GM21447 (cell line): ENCODE measurements around the gene IGLON5.

Experiments
- ATAC-seq: cut with Tn5 transposase; IDR thresholded peaks from one replicate; pipeline ENCODE4 v1.9.1; 2021; ENCODE audit not compliant: unreplicated experiment

IGLON5 gene

DNA sequence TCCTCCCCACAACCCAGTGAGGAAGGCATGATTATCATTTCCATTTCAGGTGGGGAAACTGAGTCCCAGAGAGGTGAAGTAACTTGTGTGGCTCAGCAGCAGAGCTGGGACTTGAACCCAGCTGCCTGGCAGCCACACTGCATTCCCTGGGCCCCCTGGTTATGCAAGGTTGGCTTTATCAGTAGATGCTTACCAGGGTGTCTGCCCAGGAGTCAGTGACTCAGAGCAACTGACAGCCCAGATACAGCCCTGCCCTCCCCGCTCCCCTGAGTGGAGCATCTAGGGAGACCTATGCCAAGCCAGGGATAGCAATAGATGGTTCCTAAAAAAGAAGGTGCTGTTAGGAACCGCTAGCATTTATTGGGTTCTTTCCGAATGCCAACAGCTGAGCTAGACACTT lies 5.9 kb downstream of the IGLON5 start:
- ATAC-seq: no peak

DNA sequence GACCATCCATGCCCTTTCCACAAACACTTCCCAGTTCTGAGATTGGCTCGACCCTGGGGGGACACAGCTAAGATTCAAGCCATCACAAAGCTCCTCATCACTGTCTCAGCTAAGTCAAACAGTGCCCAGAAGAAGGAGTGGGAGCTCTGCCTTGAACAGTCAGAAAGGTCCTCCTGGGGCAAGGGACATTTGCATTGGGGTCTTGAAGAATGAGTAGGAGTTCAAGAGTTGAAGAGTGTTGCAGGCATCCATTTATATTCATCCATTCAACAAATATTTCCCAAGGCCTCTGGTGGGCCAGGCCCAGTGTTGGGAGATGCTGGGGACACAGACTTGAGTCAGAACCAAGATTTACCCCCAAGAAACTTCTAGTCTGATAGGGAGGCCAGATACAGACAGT lies 6.5 kb downstream of the IGLON5 start:
- ATAC-seq: no peak

GRCh38 chr19:51318687-51319648 lies 7.5 kb downstream of the IGLON5 start:
- no peak for ATAC-seq

DNA sequence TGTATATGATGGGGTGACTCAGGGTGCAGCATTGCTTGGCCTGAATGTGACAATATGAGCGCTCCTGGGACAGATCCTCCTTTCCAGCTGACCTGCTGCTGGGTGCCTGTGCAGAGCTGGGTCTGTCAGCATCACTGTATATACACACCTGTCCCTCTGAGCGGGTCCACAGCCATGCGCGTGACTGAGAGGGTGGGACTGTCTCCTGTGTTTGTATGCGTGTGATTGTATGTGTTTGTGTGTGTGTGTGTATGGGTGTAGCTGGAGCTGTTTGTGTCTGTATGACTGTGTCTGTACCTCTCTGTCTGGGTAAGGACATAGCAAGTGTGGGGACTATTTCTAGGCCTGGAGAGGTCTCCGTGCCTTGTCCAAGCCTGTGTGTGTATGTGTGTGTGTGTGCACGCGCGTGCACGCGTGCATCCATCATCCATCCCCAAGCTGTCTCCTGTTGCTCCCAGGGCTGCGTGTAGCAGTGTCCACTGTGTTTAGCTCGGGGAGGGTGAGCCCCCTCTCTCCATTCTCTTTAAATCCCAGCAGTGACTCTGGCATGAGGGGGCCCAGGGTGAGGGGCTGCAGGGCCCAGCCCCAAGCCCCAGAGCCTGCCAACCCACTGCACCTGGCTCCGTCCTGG lies 8.3 kb downstream of the IGLON5 start:
- no peak for ATAC-seq

- ATAC-seq: no peak
These were observed 8.8 kb downstream of the IGLON5 start for GRCh38 chr19:51320280-51320657.

DNA sequence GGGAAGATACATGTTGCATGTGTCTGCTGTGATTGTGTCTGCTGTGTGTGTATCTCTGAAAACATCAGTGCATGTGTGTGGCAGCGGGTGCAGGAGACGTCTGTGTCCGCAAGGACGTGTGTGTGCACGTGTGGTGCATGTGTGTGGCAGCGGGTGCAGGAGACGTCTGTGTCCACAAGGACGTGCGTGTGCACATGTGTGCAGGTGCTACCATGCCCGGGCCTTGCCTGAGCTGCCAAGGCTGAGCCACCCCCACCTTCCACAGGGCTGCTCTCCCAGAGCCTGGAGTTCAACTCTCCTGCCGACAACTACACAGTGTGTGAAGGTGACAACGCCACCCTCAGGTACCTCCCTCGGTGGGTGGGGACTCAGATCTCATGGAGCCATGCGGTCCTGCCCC lies 10.4 kb downstream of the IGLON5 start:
- no peak for ATAC-seq

DNA sequence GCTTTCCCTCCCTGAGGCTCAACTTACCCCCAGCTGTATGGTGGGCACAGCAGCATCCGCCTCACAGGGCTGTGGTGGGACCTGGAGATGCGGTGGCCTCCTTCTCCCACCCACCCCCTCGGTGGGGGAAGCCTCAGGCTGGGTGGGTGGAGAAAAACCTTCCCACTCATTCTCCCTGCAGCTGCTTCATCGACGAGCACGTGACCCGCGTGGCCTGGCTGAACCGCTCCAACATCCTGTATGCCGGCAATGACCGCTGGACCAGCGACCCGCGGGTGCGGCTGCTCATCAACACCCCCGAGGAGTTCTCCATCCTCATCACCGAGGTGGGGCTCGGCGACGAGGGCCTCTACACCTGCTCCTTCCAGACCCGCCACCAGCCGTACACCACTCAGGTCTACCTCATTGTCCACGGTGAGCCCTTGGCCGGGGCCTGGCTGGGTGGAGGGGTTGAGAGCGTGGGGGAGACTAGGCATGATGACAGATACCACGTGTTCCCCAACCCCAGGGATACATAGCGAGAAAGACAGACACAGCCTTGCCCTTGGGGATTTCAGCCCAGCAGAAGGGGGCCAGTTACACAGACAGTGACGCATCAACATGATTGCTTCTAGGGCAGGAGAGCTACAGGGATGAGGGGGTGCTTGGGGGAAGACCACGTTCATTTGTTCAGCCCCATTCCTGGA lies 12.2 kb downstream of the IGLON5 start:
- ATAC-seq: no peak

GRCh38 chr19:51324167-51324481 lies 12.7 kb downstream of the IGLON5 start:
- ATAC-seq: no peak

DNA sequence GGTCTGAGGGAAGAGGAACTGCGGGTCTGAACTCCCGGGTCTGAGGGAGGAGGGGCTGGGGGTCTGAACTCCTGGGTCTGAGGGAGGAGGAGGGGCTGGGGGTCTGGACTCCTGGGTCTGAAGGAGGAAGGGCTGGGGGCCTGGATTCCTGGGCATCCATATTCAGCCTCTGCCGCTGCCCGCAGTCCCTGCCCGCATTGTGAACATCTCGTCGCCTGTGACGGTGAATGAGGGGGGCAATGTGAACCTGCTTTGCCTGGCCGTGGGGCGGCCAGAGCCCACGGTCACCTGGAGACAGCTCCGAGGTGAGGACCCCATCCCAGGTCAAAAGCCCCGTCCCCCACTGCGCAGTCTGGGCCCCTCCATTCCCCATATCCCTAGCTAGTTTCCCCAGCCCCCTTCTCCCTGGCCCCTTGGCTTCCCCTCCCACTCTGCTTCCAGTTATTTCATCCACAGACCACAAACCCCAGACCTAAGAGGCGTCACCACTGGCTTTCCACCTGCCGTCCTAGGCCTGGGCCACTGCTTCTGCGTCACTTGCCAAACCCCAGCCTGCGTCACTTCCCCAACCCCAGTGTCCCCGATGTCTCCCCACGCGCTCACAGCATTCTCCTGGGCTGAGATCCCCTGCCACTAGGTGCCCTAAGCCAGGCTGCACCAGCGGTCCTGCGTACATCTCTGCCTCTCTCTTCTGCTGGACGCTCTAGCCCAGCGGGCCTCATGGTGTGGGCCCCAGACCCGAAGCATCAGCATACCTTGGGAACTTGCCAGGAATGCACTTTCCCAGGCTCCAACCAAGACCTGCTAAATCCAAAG lies 13.9 kb downstream of the IGLON5 start:
- ATAC-seq: no peak

GRCh38 chr19:51326216-51327065 lies 15.0 kb downstream of the IGLON5 start:
- ATAC-seq: no peak

GRCh38 chr19:51327066-51328001 lies 15.9 kb downstream of the IGLON5 start:
- ATAC-seq: no peak

GRCh38 chr19:51329411-51329810 lies 18.0 kb downstream of the IGLON5 start:
- no peak for ATAC-seq

- ATAC-seq: no peak
These were observed 18.9 kb downstream of the IGLON5 start for GRCh38 chr19:51330366-51330765.

- no peak for ATAC-seq
These were observed 19.7 kb downstream of the IGLON5 start for GRCh38 chr19:51331193-51331592.

DNA sequence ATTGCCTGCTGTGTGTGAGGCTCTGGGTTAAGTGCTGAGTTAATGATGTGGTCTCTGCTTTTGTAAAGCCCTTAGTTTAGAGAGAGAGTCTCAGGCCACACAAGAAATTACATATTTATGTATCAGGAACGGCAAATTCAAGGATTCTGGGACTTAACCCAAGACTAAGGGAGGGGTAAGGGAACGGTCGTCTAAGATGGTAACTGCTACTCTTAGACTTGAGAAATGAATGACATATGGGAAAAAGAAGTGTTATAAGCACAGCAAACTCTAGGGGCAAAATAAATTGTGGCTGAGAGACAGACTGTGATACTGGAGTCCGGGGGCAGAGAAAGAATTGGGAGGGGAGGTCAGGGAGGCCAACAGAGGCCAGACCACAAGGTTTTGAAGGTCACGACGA lies 20.3 kb downstream of the IGLON5 start:
- ATAC-seq: no peak

- ATAC-seq: no peak
These were observed 22.5 kb downstream of the IGLON5 start for GRCh38 chr19:51333836-51334460.

GRCh38 chr19:51337141-51337860 lies 25.9 kb downstream of the IGLON5 start:
- no peak for ATAC-seq
